LNCAP (cell line): Measurements from ENCODE around the gene POLR1D.

Source experiments
- TF ChIP-seq, protein P1 (sequence below): fragments of 450-650 bp; IDR thresholded peaks from 2 replicates; pipeline ENCODE4 v1.5.1; 2017; ENCODE audit warnings: mild to moderate bottlenecking

POLR1D gene, protein sequence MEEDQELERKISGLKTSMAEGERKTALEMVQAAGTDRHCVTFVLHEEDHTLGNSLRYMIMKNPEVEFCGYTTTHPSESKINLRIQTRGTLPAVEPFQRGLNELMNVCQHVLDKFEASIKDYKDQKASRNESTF

DNA sequence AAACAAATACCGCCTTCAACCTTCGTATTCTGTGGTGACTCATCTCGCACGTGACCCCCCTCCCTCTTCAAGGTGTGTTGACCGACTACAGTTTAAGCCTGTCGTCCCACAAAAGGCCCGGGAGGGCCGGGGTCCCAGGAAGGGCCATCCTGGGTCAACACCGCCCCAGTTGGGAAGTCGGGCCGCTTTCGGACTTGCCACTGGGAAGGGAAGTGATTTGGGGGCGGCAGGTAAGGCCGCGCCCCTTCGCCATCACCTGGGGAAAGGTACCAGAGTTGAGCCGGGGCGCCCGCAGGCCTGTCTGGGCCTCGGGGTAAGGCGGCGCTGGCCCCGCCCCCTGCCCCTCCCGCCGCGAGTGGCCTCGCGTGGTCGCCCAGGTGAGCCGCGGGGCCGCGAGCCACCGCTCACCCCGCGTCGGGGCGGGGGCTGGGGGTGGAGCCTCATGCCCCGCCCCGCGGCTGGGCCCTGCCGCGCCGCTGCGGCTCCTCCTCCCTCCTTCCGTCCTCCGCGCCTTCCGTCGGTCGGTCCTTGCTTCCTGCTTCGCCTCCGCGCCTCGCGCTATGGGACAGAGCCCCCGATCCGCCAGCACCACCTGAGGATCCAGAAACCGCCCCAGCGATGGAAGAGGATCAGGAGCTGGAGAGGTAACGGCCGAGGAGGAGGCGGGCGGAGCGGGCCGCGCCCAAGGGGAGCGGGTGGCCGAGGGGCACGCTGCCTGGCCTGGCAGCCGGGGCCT is at the start of gene POLR1D:
Gene POLR1D, plus strand, starts transcription at position 527 of the 736 bp plus-strand sequence. Its CDS starts 92 bp downstream, at position 619.
- TF ChIP-seq, protein P1, sequence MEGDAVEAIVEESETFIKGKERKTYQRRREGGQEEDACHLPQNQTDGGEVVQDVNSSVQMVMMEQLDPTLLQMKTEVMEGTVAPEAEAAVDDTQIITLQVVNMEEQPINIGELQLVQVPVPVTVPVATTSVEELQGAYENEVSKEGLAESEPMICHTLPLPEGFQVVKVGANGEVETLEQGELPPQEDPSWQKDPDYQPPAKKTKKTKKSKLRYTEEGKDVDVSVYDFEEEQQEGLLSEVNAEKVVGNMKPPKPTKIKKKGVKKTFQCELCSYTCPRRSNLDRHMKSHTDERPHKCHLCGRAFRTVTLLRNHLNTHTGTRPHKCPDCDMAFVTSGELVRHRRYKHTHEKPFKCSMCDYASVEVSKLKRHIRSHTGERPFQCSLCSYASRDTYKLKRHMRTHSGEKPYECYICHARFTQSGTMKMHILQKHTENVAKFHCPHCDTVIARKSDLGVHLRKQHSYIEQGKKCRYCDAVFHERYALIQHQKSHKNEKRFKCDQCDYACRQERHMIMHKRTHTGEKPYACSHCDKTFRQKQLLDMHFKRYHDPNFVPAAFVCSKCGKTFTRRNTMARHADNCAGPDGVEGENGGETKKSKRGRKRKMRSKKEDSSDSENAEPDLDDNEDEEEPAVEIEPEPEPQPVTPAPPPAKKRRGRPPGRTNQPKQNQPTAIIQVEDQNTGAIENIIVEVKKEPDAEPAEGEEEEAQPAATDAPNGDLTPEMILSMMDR, result no peak

DNA sequence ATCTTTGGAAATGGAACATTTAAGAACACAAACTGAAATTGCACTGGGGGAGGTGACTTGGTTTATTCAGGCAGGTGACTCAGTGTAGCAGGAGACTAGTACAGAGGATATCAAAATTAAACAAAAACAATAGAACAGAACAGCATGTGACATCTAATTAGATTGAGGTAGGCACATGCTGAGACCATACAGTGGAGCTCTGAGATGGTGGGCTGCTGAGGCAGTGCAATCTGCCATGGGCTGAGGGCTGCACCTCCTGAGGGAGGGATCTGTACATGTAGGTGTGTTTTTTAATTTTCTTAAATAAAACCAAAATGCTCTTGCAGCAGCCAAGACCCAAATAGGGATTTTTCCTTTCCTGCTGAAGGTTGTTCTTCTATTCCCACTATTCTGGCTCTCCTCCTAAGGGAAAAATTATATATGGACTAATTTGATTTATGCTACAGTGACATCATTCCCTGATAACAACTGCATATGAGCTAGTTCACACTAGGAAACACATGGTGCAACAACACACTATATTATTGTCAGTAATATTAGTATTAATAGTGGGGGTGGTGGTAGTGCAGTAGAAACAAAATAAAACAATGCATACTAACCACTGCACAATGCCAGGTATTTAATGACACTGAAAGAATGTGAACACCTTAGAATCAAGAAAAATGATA is 49.3 kb upstream of the POLR1D start:
- TF ChIP-seq, protein P1, result no peak

DNA sequence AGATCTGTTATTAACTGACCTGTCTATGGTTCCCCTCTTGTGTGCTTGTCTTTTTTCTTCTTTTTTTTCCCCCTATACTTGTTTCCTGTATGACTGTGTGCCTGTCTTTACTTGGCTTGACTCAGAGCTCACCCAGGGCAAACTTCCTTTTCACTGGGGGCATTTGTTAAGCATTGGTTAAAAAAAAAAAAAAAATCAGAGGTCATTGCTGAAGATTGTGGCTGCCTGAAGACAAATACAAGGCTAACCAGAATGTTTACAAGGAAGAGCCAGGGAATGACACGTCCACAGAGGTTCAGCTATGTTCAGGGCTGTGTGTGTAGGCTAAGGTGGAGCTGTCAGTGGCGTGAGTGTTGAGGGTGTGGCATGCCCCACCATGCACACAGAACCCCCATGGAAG is 48.4 kb upstream of the POLR1D start:
- TF ChIP-seq, protein P1, result no peak

DNA sequence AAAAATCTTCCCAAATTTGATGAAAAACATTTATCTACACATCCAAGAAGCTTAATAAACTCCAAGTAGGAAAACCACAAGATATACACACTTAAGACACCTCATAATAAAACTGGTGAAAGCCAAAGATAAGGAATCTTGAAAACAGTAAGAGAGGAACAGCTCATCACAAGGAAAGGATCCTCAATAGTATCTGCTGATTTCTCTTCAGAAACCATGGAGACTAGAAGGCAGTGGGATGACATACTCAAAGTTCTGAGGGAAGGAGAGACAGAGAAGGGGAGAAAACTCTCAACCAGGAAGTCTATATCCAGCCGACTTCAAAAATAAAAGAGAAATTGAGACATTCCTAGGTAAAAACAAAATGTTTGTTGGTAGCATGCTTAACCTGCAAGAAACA is 47.0 kb upstream of the POLR1D start:
- TF ChIP-seq, protein P1, result no peak

DNA sequence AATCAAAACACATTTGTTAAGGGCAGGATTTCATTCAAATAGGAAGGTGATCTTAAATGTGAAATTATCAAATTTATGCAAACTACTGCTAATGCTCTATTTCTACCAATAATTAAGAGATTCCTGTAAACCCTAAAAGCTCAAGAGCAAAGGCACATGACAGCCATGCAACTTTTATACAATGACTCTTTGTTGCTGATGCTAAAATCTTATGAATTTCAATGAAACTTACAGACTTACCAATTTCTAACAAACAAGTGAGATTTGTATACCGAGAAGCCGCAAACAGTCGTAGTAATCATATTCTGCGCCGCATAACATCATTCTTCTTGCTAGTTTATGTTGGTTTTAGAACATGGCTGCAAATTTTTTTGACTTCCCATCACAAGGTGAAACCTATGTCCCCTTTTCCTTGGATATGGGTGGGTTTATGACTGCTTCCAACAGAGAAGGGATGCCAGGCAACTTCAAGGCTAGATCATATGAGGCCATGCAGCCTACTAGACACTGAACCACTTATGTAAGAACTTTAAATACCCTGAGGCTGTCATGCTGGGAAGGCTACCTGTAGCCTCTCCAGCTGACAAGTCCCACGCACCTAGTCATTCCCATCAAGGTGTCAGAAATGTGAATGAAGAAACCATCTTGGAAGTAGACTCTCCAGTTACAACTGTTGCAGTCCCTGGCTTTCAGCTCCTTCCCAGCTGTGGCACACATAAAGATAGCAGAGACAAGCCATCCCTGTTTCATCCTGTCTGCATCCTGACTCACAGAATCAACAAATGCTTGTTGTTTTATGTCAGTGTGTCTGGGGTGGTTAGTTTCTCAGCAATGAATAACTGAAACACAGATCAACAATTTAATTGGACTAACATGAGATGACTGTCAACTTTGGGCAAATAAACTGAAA is 43.3 kb upstream of the POLR1D start:
- TF ChIP-seq, protein P1, result no peak

DNA sequence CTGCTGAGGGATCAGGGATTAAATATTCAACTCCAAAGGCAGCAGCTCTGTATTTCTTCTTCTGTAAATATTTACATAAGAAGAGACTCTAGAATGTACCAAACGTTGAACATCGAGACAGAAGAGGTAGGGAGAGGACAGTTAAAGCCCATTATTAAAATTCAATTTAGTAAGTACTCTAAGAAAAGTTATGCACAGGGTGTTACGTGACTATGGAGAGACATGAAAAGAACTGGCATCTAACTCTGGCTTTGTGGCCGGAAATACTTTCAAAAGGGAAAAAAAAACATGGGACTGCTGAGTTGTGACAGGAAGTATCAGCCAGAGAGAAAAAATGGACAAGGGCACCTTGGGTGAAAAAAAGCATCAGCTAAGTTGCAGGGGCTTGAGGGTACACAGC is 38.0 kb upstream of the POLR1D start:
- TF ChIP-seq, protein P1, result no peak

DNA sequence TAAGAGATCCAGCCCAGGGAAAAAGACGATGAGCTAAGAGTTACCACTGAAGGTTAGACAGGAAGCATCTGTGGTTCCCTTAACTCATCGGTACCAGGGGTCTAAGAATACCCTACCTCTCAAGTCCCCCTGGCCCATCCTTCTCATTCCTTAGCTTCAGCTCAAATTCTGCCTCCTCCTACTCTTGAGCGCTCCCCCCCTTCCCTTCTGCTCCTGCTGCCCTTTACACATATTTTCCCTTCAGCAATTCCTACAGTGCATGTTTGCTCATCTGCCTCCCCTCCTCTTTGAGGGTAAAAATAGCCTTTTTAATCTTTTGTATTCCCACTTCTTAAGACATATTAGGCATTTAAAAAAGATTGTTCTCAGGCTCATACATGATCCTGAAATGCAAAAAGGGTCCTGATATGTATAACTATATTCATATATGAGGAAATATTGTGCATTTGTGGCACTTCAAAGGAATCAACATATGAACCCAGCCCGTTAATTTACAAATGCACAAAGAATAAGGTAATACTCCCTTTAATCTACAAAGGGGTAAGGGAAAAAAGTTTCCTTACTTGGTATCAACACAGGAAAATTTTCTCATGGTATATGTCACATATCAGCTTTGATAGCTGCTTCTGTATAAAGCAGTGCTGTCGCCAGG is 34.5 kb upstream of the POLR1D start:
- TF ChIP-seq, protein P1, result no peak
